T-helper 1 cell treated with Interleukin-12 subunit alpha and Interleukin-12 subunit beta and Interleukin-4 antibody, amounts not matched to agents 30 ng/mL and 1 ng/mL, for 36 hours (primary cell): ENCODE results near the gene CREM. TPM values are rescaled to one million over a fixed set of nuclear protein-coding genes. Genes with fewer than 3 reads are reported as not detected.

Experiments
- intact Hi-C: fragments of 100-400 bp; cut with micrococcal nuclease; formaldehyde crosslinking; loops from one replicate; pipeline ENCODE4 v1.15.1; 2024
- total RNA-seq: library from RNA; stranded (reverse); gene quantifications from 2 replicates; pipeline ENCODE4 v1.2.3, GENCODE V29; 2022

CREM gene
- total RNA-seq, 1 donor from 2014 or later, result 74.7 TPM

- intact Hi-C loops, result no loop called here
These were observed 6.9 kb downstream of the CREM start for GRCh38 chr10:35133586-35133985.

- intact Hi-C loops, result no loop called here
These were observed 9.2 kb downstream of the CREM start for GRCh38 chr10:35135861-35136260.

- intact Hi-C loops, result no loop called here
These were observed 9.7 kb downstream of the CREM start for GRCh38 chr10:35136263-35136815.

- intact Hi-C loops, result no loop called here
These were observed 13.5 kb downstream of the CREM start for GRCh38 chr10:35140126-35140525.

- intact Hi-C loops, result no loop called here
These were observed 14.1 kb downstream of the CREM start for GRCh38 chr10:35140727-35141126.

GRCh38 chr10:35150308-35150707, 23.7 kb downstream of the CREM start:
- intact Hi-C loops, result no loop called here

GRCh38 chr10:35152992-35153391, 26.3 kb downstream of the CREM start:
- intact Hi-C loops, result no loop called here

- intact Hi-C loops, result no loop called here
These were observed 27.1 kb downstream of the CREM start for GRCh38 chr10:35153716-35154115.

- intact Hi-C loops, result no loop called here
These were observed 34.1 kb downstream of the CREM start for GRCh38 chr10:35160743-35161142.

GRCh38 chr10:35161906-35162305, 35.3 kb downstream of the CREM start:
- intact Hi-C loops, result no loop called here

GRCh38 chr10:35165136-35165535, 38.5 kb downstream of the CREM start:
- intact Hi-C loops, result no loop called here

GRCh38 chr10:35165811-35166210, 39.2 kb downstream of the CREM start:
- intact Hi-C loops, result no loop called here

- intact Hi-C loops, result no loop called here
These were observed 40.0 kb downstream of the CREM start for GRCh38 chr10:35166607-35167006.

- intact Hi-C loops, result no loop called here
These were observed 40.7 kb downstream of the CREM start for GRCh38 chr10:35167342-35167741.

GRCh38 chr10:35172146-35172545, 45.5 kb downstream of the CREM start:
- intact Hi-C loops, result no loop called here

GRCh38 chr10:35172574-35172973, 45.9 kb downstream of the CREM start:
- intact Hi-C loops, result no loop called here

- intact Hi-C loops, result no loop called here
These were observed 51.7 kb downstream of the CREM start for GRCh38 chr10:35178331-35178730.

- intact Hi-C loops, result no loop called here
These were observed 56.2 kb downstream of the CREM start for GRCh38 chr10:35182631-35183510.

GRCh38 chr10:35184527-35185171, 58.0 kb downstream of the CREM start:
- intact Hi-C loops, result no loop called here

- intact Hi-C loops, result no loop called here
These were observed 58.8 kb downstream of the CREM start for GRCh38 chr10:35185260-35186034.

GRCh38 chr10:35188954-35189353, 62.3 kb downstream of the CREM start:
- intact Hi-C loops, result no loop called here

- intact Hi-C loops, result no loop called here
These were observed 64.9 kb downstream of the CREM start for GRCh38 chr10:35191523-35191922.
